NCI-H1417 (cell line): ENCODE data around the gene POU2F2.

Experiments
- DNase-seq, 3 experiments: peaks; one replicate each; lab custom pipeline; 2025; lab: John Stamatoyannopoulos, UW

POU2F2 gene

DNA sequence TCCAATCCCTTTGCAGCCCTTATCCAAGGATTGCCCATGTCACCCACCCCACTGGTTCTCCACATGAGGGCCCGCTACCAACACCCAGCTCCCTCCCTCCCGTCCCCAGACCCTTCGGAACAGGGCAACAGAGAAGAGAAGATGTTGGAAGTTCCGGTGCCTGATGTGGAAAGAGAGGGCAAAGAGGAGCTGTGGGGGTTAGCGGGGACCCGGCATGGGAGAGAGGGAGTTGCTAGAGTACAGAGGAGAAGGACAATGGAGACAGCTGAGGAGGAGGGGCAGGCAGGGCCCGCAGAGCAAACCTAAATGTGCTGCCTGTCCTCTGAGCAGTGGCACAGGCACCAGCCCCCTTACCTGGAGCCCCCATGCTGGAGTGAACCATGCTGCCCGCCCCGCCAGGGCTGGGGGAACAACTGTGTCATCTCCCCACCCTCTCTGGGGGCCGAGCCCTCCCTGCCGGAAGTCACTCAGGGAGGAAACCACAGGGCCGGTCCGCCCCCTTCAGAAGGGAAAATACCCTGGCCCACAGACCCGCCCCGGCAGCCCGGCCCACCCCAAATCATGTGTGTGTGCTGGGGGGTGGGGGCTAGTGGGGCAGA is at the start of gene POU2F2:
POU2F2 (minus strand) TSS at position 417 of the 599 bp plus-strand sequence; CDS start at position 382, 35 bp downstream.
- DNase-seq, result no peak

DNA sequence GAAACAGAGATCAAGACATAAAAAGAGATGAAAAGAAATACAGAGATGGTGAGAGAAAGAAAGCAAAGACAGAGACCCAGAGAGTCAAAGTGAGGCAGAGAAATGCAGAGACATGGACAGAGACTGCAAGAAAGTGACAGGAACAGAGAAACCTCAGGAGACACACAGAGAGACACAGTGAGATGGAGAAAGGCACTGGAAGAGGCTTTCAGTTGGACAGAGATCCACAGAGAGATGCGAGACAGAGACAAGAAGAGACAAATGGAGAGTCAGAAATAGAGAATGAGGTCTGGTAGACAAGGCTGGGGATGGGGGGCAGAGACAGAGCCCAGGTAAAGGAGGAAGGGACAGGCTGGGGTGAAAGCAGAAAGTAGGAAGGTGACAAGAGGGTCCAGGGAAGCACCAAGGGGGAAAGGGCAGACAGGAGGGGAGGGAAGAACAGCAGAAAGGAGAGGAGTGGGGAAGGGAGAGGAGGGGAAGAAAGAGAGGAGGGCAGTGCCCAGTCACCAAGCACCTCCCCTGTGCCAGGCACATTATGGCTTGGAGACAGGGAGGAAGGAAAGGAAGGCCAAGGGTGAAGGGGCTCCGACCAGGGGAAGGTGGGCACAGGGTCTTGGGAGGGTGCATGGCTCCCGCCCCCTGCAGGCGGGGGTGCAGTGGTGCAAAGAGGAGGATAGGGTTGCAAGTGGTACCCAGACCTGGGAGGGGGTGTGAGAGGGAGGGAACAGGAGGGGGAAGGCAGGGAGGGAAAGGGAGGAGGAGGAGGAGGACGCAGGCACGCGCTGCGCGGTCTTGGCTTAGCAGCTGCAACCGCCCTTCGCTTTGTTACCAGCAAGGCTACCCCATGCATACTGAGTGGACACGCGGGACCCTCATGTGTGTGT is 46.8 kb upstream of the POU2F2 start:
- DNase-seq, result peak in 1 of 3 experiments; percentile 33

GRCh38 chr19:42177686-42178019 is 45.4 kb upstream of the POU2F2 start:
- peak in 1 of 3 experiments; percentile 48 for DNase-seq

- peak; percentile 93 to 97 (median 96) for DNase-seq
Observed at GRCh38 chr19:42176990-42177685, 44.9 kb upstream of the POU2F2 start.

DNA sequence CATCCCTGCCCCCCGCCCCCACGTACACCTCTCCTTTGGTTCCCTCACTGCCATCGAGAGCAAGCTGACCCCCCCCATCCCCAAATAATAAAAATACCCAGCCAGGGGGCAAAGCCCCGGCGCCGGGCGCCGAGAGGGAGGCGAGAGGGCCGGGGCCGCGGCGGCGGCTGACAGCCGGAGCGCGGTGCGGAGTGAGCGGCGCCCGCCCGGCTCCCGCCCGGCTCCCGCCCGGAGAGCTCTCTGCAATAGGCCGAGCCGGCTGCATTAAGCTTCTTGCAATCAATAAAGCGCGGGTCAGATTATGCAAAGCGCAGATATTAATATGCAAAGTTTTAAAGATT is 44.4 kb upstream of the POU2F2 start:
- DNase-seq, result peak in 1 of 3 experiments; percentile 93

DNA sequence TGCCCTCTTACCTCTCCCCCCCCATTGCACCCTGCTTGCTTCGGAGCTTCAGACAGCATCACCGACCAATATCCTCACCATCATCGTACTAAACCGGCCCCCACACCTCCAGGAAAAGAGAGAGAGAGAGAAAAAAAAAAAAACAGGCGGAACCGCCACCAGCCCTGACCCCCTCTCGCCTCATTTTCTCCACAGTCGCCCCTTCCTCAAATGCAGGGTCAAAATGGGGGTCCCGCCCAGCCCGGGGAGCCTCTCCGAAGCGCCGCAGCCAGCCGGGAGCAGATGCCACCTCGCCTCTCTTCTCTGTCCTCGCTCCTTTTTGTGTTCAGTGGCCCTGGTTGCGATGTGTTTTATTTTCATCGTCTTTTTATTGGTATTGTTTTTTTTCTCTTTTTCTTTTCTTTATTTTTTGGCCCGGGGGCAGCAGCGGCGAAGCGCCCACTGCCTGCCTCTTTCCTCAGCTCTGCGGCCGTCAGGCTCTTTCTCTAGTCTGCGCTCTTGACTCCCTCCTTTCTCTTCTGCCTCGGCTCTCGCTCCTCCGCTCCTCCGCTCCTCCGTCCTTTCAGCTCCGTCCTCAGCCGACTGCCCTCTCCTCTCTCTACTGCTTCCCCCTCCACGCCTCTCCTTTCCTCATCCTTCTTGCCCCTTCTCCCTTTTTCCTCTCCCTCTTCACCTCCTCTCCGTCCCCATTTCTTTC is 43.9 kb upstream of the POU2F2 start:
- peak; percentile 40 to 72 (median 67) for DNase-seq

DNA sequence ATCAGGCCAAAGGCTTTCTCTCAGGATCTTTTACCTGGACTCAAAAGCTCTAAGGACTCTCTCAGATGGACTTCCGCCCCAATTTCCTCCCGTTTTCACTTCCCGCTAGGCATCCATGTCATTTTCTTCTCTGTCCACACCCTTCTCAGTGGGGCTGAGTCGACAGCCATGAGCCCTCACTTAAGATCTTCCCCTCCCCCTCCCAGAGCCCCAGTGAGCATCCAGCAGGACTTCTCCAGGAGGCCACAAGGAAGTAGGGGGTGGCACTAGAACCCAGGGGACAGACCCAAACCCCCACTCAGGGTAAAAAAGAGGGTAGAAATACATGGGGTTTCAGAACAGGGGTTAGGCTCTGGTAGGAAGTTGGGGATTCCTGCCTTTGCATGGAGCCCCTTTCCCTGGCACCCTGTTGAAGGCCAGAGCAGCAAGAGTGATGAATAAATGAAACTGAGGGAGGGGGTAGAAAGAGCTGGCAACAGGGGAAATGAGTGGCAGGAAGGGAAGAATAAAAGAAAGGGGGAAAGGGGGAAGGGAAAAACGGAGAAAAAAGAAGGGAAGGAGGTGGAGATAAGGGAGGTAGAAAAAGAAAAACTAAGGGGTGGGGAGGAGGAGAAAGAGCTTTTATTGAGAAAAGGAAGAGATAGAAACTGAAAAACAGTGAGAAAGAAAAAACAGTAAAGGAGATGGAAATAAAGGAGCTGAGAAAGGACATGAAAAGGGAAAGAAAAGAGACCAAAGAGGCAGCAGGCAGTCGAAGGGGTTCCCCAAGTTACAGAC is 42.9 kb upstream of the POU2F2 start:
- peak in 2 of 3 experiments; percentile 12 to 43 for DNase-seq

- no peak for DNase-seq
Observed at GRCh38 chr19:42174188-42174587, 41.9 kb upstream of the POU2F2 start.

DNA sequence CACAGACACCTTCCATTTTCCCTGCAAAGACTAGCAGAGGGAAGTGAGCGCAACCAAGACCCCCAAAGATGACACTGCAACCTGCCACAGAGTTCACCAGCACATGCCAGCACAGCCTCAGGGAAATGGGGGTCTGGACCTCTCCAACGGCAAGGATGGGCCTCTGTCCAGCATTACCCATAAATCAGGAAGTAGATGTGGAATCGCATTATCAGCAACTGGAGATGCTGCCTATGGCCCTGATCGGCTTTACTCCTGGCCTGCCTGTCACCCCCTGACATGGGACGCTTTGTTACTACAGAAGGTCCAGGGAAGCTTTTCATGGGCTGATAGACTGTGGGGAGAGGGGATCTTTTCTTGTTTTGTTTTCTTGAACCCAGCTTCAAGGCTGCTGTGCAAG is 41.4 kb upstream of the POU2F2 start:
- DNase-seq, result no peak

- no peak for DNase-seq
Observed at GRCh38 chr19:42172261-42172660, 40.0 kb upstream of the POU2F2 start.

GRCh38 chr19:42170715-42171114 is 38.5 kb upstream of the POU2F2 start:
- DNase-seq, result no peak

DNA sequence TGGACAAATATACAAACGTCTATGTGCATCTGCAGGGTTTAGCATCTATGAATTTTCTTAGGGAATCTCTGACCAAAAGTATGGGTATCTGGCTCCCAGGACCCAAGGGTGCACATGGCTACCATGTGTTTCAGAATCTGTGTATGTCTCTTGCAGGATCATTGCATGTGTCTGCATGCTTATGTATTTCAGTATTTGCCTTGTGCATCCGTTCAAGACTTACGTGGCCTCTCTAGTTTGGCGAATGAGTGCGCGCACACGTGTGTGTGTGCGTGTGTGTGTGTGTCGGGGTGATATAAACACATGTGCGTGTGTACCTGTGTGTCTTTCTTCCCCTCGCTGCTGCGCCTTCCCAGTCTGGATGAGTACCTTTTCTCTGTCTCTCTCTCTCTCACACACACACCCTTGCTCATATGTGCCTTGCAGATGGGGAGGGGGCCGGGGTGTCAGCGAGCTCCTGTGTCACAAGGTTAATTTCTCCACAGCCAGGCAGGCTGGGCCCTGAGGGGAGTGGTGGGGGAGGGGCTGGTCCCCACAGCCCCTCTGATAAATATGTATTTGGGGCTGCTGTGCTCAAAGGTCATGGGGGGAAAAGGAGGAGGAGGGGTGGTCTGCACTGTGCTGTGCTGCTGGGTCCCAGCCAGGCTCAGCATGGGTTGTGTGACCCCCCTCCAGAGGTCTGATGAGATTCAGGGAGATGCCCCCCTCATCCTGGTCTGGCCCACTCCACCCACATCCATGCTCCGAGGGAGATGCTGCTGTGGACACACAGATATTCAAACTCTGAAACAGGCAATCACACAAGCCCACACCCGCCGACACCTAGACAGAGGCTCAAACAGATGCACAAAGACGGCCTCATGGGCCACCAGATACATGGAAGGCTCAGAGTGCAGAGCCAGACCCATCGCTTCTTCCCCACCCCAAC is 37.5 kb upstream of the POU2F2 start:
- no peak for DNase-seq

- DNase-seq, result no peak
Observed at GRCh38 chr19:42168206-42168605, 36.0 kb upstream of the POU2F2 start.

DNA sequence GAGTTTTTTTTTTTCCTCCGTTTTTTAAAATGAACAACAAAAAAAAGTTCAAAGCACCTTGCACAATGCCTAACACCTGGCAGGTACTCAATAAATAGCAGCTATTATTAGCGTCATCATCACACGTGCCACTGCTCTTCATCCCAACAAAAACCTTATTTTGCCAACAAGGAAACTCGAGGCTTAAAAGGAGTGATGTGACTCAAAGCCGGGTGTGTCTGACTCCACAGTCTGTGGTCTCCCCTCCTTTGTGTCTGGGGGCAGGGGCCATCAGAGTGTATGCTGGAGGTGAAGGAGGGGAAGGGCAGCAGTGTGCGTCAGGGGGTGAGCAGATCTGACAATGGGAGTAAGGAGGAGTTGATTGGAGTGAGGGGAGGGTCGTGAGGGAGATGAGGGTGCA is 34.1 kb upstream of the POU2F2 start:
- peak in 2 of 3 experiments; percentile 20 to 59 for DNase-seq

GRCh38 chr19:42165146-42165545 is 32.9 kb upstream of the POU2F2 start:
- no peak for DNase-seq

- no peak for DNase-seq
Observed at GRCh38 chr19:42161616-42162263, 29.5 kb upstream of the POU2F2 start.

DNA sequence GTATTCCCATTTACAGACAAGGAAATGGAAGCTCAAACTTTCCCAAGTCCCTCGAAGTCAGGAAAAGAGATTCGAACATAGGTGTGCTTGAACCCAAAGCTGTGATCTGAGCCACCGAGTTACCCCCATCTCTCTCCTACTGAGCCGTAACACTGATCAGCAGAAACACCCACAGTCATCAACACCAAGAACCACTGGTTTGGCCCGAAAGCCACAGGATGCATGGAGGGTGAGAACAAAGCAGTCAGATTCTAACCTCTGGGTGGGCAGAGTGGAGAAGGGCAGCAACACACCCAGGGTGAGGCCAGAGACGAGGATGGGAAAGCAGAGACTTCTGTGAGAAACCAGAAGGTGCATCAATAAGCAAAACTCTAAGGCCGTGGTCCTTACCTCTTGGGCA is 27.7 kb upstream of the POU2F2 start:
- no peak for DNase-seq

- no peak for DNase-seq
Observed at GRCh38 chr19:42158926-42159325, 26.7 kb upstream of the POU2F2 start.

DNA sequence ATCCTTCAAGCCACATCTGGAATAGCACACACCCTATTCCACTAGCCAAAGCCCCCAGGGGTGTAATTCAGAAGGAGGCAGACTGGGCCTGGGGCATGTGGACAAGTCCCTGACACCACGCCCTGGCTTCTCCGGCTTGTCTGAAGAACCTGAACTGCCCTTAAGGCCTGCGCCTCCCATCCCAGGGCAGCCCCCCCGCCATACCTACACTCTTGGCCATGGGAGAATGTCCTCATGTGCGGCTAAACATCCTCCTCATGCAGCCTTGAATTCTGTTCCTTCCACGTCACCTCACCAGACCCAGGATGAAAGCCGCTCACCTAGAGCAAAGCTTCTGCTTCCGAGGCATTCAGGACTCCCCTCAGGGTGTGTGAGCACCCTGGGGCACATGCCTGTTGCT is 24.3 kb upstream of the POU2F2 start:
- DNase-seq, result no peak

- DNase-seq, result peak in 2 of 3 experiments; percentile 19 to 54
Observed at GRCh38 chr19:42155796-42156195, 23.6 kb upstream of the POU2F2 start.
